Measurements from ENCODE around the gene VPS33A. TPM values are rescaled to one million over a fixed set of nuclear protein-coding genes. Genes with fewer than 3 reads are reported as not detected.
A peak's percentile ranks its signal among the peaks of the same experiment; 100 is the strongest.

The VPS33A gene
- total RNA-seq, 2 experiments from 2014 or later, result 22.0 to 22.4 TPM

- peak; percentile 94 for ATAC-seq
- DNase-seq, result peak; percentile 100
- Mint-ChIP-seq H3K9me3 (ENCODE audit: insufficient read depth) (no peaks in the 10 kb centered on the region), H3K27ac (peak within 1 kb of the TSS; percentile 92), H3K4me3 (peak within 1 kb of the TSS; percentile 89), H3K4me1 (ENCODE audit: low read depth) (peaks cover 44% of the 10 kb centered on the region), H3K36me3 (ENCODE audit: low read depth) (peaks cover 33% of the 10 kb centered on the region), H3K27me3 (ENCODE audit: low read depth) (no peaks in the 10 kb centered on the region)
- POLR2A ChIA-PET, result interaction anchor here (0.6 to 3.1 kb wide), 9 partner anchors 12 to 301 kb away, joined by 3 to 22 read pairs (median 3); partner anchors contain the start of genes KNTC1, RSRC2 and ZCCHC8
- CTCF ChIA-PET, result interaction anchor here (0.8 to 1.2 kb wide), 6 partner anchors 9 to 390 kb away, joined by 3 to 5 read pairs (median 4); no protein-coding TSS in a partner anchor
These were observed 40.5 kb downstream of the VPS33A start, which contains the start of gene DIABLO for GRCh38 chr12:122225683-122226365. Gene DIABLO, minus strand, starts transcription at chr12:122226052. Its CDS starts 38 bp downstream, at chr12:122226014.

- peaks cover 61% of the 10 kb centered on the region for H3K36me3 Mint-ChIP-seq (ENCODE audit: low read depth)
- CTCF ChIA-PET, result interaction anchor here (1.6 to 1.7 kb wide), 2 partner anchors 9 to 50 kb away, joined by 4 to 5 read pairs; partner anchors contain the start of gene DIABLO
- POLR2A ChIA-PET, result no interaction called here
These were observed 49.8 kb downstream of the VPS33A start for GRCh38 chr12:122216445-122216844.

GRCh38 chr12:122215771-122216170, 50.5 kb downstream of the VPS33A start:
- no peaks in the 10 kb centered on the region for H3K27me3 Mint-ChIP-seq (ENCODE audit: low read depth)
- CTCF ChIA-PET, result interaction anchor here (1.2 to 1.7 kb wide), 3 partner anchors 8 to 51 kb away, joined by 3 to 5 read pairs (median 4); partner anchors contain the start of gene DIABLO
- POLR2A ChIA-PET, result no interaction called here
- H3K4me3 Mint-ChIP-seq, result no peak overlapping the region
- ATAC-seq (no peak), DNase-seq (no peak)
- H3K27ac Mint-ChIP-seq, result no peak overlapping the region
- H3K4me1 Mint-ChIP-seq (ENCODE audit: low read depth), result no peaks in the 10 kb centered on the region
- H3K9me3 Mint-ChIP-seq (ENCODE audit: insufficient read depth), result no peaks in the 10 kb centered on the region
- peaks cover 59% of the 10 kb centered on the region for H3K36me3 Mint-ChIP-seq (ENCODE audit: low read depth)

More at GRCh38 chr12:122216445-122216844, 49.8 kb downstream of the VPS33A start:
- ATAC-seq (no peak), DNase-seq (no peak)
- H3K9me3 Mint-ChIP-seq (ENCODE audit: insufficient read depth), result no peaks in the 10 kb centered on the region
- H3K27me3 Mint-ChIP-seq (ENCODE audit: low read depth), result no peaks in the 10 kb centered on the region
- H3K4me3 Mint-ChIP-seq, result no peak overlapping the region
- no peak overlapping the region for H3K27ac Mint-ChIP-seq
- H3K4me1 Mint-ChIP-seq (ENCODE audit: low read depth), result peaks cover 3% of the 10 kb centered on the region

GRCh38 chr12:122208073-122208820, 58.0 kb downstream of the VPS33A start:
- ChIA-PET POLR2A (no interaction called here), CTCF (interaction anchor here (1.6 kb wide), 1 partner anchor 18 kb away, joined by 4 read pairs; no protein-coding TSS in a partner anchor)
- no peak for DNase-seq

GRCh38 chr12:122207391-122207790, 58.9 kb downstream of the VPS33A start:
- DNase-seq, result no peak
- no peak overlapping the region for H3K4me3 Mint-ChIP-seq
- CTCF ChIA-PET, result interaction anchor here (1.6 kb wide), 1 partner anchor 17 kb away, joined by 4 read pairs; no protein-coding TSS in a partner anchor

More at GRCh38 chr12:122208073-122208820, 58.0 kb downstream of the VPS33A start:
- no peak overlapping the region for H3K4me3 Mint-ChIP-seq
- peaks cover 9% of the 10 kb centered on the region for H3K4me1 Mint-ChIP-seq (ENCODE audit: low read depth)
- H3K9me3 Mint-ChIP-seq (ENCODE audit: insufficient read depth), result no peaks in the 10 kb centered on the region
- peaks cover 10% of the 10 kb centered on the region for H3K27me3 Mint-ChIP-seq (ENCODE audit: low read depth)
- ATAC-seq, result no peak
- H3K36me3 Mint-ChIP-seq (ENCODE audit: low read depth), result peaks cover 33% of the 10 kb centered on the region
- H3K27ac Mint-ChIP-seq, result no peak overlapping the region

GRCh38 chr12:122206976-122207375, 59.3 kb downstream of the VPS33A start:
- Mint-ChIP-seq H3K4me3 (no peak overlapping the region), H3K9me3 (ENCODE audit: insufficient read depth) (no peaks in the 10 kb centered on the region), H3K4me1 (ENCODE audit: low read depth) (peaks cover 15% of the 10 kb centered on the region), H3K27me3 (ENCODE audit: low read depth) (peaks cover 17% of the 10 kb centered on the region), H3K27ac (no peak overlapping the region), H3K36me3 (ENCODE audit: low read depth) (peaks cover 26% of the 10 kb centered on the region)
- ATAC-seq, result no peak
- ChIA-PET POLR2A (no interaction called here), CTCF (no interaction called here)
- DNase-seq, result no peak

More at GRCh38 chr12:122207391-122207790, 58.9 kb downstream of the VPS33A start:
- Mint-ChIP-seq H3K27me3 (ENCODE audit: low read depth) (peaks cover 17% of the 10 kb centered on the region), H3K4me1 (ENCODE audit: low read depth) (peaks cover 15% of the 10 kb centered on the region), H3K27ac (no peak overlapping the region), H3K36me3 (ENCODE audit: low read depth) (peaks cover 31% of the 10 kb centered on the region), H3K9me3 (ENCODE audit: insufficient read depth) (no peaks in the 10 kb centered on the region)
- no peak for ATAC-seq
- POLR2A ChIA-PET, result no interaction called here

DNA sequence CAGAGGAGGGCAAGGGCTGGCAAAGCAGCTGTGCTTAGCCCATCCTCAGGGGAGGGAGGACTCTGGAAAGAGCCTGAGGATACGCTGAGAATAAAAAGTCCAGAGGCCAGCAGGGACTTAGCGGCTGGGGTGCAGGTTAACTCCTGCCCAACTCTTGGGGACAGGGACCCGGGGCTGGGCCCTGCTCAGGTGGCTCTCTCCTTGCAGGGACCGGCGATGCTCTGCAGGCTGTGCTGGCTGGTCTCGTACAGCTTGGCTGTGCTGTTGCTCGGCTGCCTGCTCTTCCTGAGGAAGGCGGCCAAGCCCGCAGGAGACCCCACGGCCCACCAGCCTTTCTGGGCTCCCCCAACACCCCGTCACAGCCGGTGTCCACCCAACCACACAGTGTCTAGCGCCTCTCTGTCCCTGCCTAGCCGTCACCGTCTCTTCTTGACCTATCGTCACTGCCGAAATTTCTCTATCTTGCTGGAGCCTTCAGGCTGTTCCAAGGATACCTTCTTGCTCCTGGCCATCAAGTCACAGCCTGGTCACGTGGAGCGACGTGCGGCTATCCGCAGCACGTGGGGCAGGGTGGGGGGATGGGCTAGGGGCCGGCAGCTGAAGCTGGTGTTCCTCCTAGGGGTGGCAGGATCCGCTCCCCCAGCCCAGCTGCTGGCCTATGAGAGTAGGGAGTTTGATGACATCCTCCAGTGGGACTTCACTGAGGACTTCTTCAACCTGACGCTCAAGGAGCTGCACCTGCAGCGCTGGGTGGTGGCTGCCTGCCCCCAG, 60.0 kb downstream of the VPS33A start:
- no peak for DNase-seq
- no peak for ATAC-seq
- POLR2A ChIA-PET, result interaction anchor here (0.6 kb wide), 1 partner anchor 24 kb away, joined by 3 read pairs; no protein-coding TSS in a partner anchor
- CTCF ChIA-PET, result no interaction called here
- H3K27ac Mint-ChIP-seq, result no peak overlapping the region
- H3K9me3 Mint-ChIP-seq (ENCODE audit: insufficient read depth), result no peaks in the 10 kb centered on the region
- peaks cover 20% of the 10 kb centered on the region for H3K27me3 Mint-ChIP-seq (ENCODE audit: low read depth)
- H3K4me1 Mint-ChIP-seq (ENCODE audit: low read depth), result peaks cover 15% of the 10 kb centered on the region
- H3K36me3 Mint-ChIP-seq (ENCODE audit: low read depth), result peaks cover 21% of the 10 kb centered on the region
- H3K4me3 Mint-ChIP-seq, result no peak overlapping the region

DNA sequence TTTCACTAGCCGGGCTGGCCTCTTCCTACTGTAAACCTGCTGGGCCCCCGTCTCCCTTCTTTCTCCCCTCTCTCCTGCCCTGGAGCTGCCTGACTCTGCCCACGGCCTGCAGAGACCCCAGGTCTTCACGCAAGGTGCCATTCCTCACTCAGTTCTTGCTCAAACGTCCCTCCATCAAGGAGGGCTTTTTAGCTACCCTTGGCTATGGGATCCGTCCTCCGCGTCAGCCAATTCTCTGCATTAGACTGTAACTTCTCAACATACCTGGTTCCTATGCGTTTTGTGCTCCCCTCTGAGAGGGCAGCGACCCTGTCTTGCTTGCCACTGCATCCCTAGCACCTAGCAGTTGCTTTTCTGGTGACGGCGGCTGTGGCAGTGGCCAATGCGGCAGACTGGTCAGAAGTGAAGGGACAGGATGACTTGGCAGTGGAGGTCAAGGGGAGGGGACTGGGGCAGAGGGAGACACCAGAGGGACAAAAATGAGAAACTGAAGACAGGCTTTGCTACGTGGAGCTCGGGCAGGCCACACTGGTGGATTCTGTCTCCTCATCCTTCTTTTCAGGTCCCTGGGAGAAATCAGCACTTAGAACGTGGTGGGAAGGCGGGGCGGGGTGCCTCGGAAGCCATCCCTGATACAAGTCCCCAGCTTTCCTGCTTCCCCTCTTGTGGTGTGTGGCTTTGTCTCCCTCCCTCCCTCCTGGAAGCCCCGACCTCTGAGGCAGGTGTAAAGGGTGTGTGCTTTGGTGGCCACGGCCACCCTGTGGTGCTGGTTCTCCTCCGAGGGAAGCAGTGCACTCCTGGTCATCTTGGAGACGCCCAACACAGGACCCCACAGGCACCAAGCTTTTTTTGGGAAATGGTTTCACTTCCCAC, 61.0 kb downstream of the VPS33A start:
- Mint-ChIP-seq H3K27ac (no peak overlapping the region), H3K36me3 (ENCODE audit: low read depth) (peaks cover 18% of the 10 kb centered on the region)

GRCh38 chr12:122204167-122205052, 61.9 kb downstream of the VPS33A start:
- H3K27ac Mint-ChIP-seq, result no peak overlapping the region
- CTCF ChIA-PET, result no interaction called here
- H3K4me3 Mint-ChIP-seq, result peak overlapping the region; percentile 59
- DNase-seq (no peak), ATAC-seq (peak; percentile 14)
- H3K4me1 Mint-ChIP-seq (ENCODE audit: low read depth), result peaks cover 15% of the 10 kb centered on the region
- no peaks in the 10 kb centered on the region for H3K9me3 Mint-ChIP-seq (ENCODE audit: insufficient read depth)
- POLR2A ChIA-PET, result interaction anchor here (0.6 kb wide), 1 partner anchor 413 kb away, joined by 5 read pairs; no protein-coding TSS in a partner anchor
- H3K36me3 Mint-ChIP-seq (ENCODE audit: low read depth), result peaks cover 12% of the 10 kb centered on the region
- peaks cover 25% of the 10 kb centered on the region for H3K27me3 Mint-ChIP-seq (ENCODE audit: low read depth)

More for the DNA sequence above, 61.0 kb downstream of the VPS33A start:
- POLR2A ChIA-PET, result interaction anchor here (0.6 kb wide), 2 partner anchors 25 to 414 kb away, joined by 3 to 5 read pairs; no protein-coding TSS in a partner anchor
- ATAC-seq (no peak), DNase-seq (no peak)
- no peaks in the 10 kb centered on the region for H3K9me3 Mint-ChIP-seq (ENCODE audit: insufficient read depth)
- H3K4me3 Mint-ChIP-seq, result peak overlapping the region; percentile 53
- peaks cover 15% of the 10 kb centered on the region for H3K4me1 Mint-ChIP-seq (ENCODE audit: low read depth)
- peaks cover 20% of the 10 kb centered on the region for H3K27me3 Mint-ChIP-seq (ENCODE audit: low read depth)
- CTCF ChIA-PET, result no interaction called here
